Measurements from ENCODE around the gene CD247. TPM values are rescaled to one million over a fixed set of nuclear protein-coding genes. Genes with fewer than 3 reads are reported as not detected.

Gene CD247
- total and polyA plus RNA-seq, 2 donors from 2014 or later: 1.8 to 7.7 TPM

- DNase-seq (peak in 2 of 5 donors; percentile 29 to 33), FAIRE-seq (no peak)
- H3K4me3 ChIP-seq (ENCODE audit: low read length in 3 of 3): no peak overlapping the region
- no peaks in the 10 kb centered on the region for H3K36me3 ChIP-seq (ENCODE audit: control insufficient read depth in 2 of 3, insufficient read depth in 3 of 3, low read length in 3 of 3)
- no peaks in the 10 kb centered on the region for H3K9me3 ChIP-seq (ENCODE audit: control insufficient read depth in 2 of 3, insufficient read depth in 1 of 3, low read length in 3 of 3)
- no peak overlapping the region for H3K27ac ChIP-seq (ENCODE audit: low read depth in 2 of 2, low read length in 2 of 2)
- intact Hi-C loops (cut with DNase I): no loop called here
- no peaks in the 10 kb centered on the region for H3K27me3 ChIP-seq (ENCODE audit: control insufficient read depth, insufficient read depth, low read length)
- peaks cover 0 to 4% (median 0%) of the 10 kb centered on the region in 3 donors for H3K4me1 ChIP-seq (ENCODE audit: control insufficient read depth in 2 of 3, insufficient read depth in 2 of 3, low read depth in 1 of 3, low read length in 3 of 3)
- no peak overlapping the region for H3K9ac ChIP-seq (ENCODE audit: low read length in 3 of 3)
- no peak for TF ChIP-seq CTCF (IDR thresholded peaks at IDR 0.05; ENCODE audit: borderline replicate concordance, extremely low read depth, insufficient read depth)
These were observed 88.0 kb downstream of the CD247 start for GRCh38 chr1:167430134-167430848.

GRCh38 chr1:167429612-167430011 is 88.7 kb downstream of the CD247 start:
- Histone ChIP-seq H3K9ac (ENCODE audit: low read length in 3 of 3) (no peak overlapping the region), H3K9me3 (ENCODE audit: control insufficient read depth in 2 of 3, insufficient read depth in 1 of 3, low read length in 3 of 3) (no peaks in the 10 kb centered on the region), H3K4me3 (ENCODE audit: low read length in 3 of 3) (no peak overlapping the region), H3K27ac (ENCODE audit: low read depth in 2 of 2, low read length in 2 of 2) (no peak overlapping the region), H3K4me1 (ENCODE audit: control insufficient read depth in 2 of 3, insufficient read depth in 2 of 3, low read depth in 1 of 3, low read length in 3 of 3) (peaks cover 0 to 4% (median 0%) of the 10 kb centered on the region in 3 donors), H3K36me3 (ENCODE audit: control insufficient read depth in 2 of 3, insufficient read depth in 3 of 3, low read length in 3 of 3) (no peaks in the 10 kb centered on the region), H3K27me3 (ENCODE audit: control insufficient read depth, insufficient read depth, low read length) (no peaks in the 10 kb centered on the region)
- FAIRE-seq: no peak
- DNase-seq: no peak
- intact Hi-C loops (cut with DNase I): no loop called here
- TF ChIP-seq CTCF (IDR thresholded peaks at IDR 0.05; ENCODE audit: borderline replicate concordance, extremely low read depth, insufficient read depth): no peak

- Histone ChIP-seq H3K9ac (ENCODE audit: low read length in 3 of 3) (no peak overlapping the region), H3K27me3 (ENCODE audit: control insufficient read depth, insufficient read depth, low read length) (no peaks in the 10 kb centered on the region), H3K4me3 (ENCODE audit: low read length in 3 of 3) (no peak overlapping the region), H3K4me1 (ENCODE audit: control insufficient read depth in 2 of 3, insufficient read depth in 2 of 3, low read depth in 1 of 3, low read length in 3 of 3) (peaks cover 0 to 4% (median 0%) of the 10 kb centered on the region in 3 donors), H3K27ac (ENCODE audit: low read depth in 2 of 2, low read length in 2 of 2) (no peak overlapping the region), H3K9me3 (ENCODE audit: control insufficient read depth in 2 of 3, insufficient read depth in 1 of 3, low read length in 3 of 3) (no peaks in the 10 kb centered on the region), H3K36me3 (ENCODE audit: control insufficient read depth in 2 of 3, insufficient read depth in 3 of 3, low read length in 3 of 3) (no peaks in the 10 kb centered on the region)
- FAIRE-seq (no peak), DNase-seq (peak in 1 of 5 donors; percentile 49)
- TF ChIP-seq CTCF (IDR thresholded peaks at IDR 0.05; ENCODE audit: borderline replicate concordance, extremely low read depth, insufficient read depth): no peak
- intact Hi-C loops (cut with DNase I): no loop called here
These were observed 89.9 kb downstream of the CD247 start for GRCh38 chr1:167428395-167428794.
